Measurements from ENCODE around the gene TTBK1.

Gene TTBK1

DNA sequence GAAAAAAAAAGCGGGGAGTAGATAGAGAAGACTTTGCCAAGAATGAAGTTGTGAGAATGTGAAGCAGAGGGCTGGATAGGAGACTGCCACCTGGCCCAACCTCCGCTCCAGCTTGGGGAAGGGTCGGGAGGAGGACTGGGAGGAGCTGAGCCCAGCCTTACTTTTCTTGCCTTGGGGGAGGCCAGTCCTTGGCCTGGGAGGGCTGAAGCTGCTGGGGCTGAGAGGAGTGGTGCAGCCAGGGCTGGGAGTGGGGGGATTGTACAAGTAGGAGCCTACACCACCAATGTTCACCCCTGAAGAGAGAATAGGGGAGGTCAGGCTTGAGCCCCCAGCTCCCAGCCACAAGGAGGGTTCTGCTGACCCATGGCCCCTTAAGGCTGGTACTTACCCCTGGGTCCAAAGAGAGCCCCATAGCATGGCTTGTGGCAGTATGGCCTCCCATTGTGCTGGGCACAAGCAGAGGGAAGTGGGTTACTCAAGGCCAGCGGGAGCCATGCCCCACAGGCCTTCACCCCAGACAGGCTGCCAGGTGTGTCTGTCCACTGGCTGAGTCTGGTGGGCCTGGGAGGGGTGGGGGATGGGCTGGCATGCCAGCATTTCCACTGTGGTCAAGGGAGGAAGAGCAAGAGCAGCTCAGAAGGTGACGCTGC, 64.3 kb downstream of the TTBK1 start:
- no peak for DNase-seq

GRCh38 chr6:43308101-43308989, 65.1 kb downstream of the TTBK1 start, which contains the start of gene CRIP3:
Gene CRIP3 (minus strand): TSS chr6:43308826. CDS start chr6:43308792, 34 bp downstream.
- peak; percentile 29 for DNase-seq

DNA sequence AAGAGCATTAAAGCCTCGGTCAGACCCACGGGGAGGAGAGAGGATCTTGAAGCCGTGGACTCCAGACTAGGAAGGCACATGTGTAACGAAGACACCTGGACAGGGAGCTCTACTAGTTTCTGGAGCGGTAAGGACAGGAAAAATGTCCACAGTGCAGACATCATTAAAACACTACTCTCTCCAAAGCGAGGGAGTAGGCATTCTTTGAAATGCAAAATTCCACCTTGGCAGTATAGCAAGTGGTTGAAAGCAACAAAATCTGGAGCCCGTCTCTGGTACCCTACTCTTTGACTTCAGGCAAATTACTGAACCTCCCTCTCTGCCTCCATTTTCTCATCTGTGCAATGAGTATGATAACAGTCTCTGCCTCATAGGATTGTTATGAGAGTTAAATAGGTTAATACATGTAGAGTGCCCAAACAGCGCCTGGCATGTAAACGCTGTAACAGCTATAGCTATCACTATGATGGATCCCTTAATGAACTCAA, 65.8 kb downstream of the TTBK1 start:
- DNase-seq, result no peak

DNA sequence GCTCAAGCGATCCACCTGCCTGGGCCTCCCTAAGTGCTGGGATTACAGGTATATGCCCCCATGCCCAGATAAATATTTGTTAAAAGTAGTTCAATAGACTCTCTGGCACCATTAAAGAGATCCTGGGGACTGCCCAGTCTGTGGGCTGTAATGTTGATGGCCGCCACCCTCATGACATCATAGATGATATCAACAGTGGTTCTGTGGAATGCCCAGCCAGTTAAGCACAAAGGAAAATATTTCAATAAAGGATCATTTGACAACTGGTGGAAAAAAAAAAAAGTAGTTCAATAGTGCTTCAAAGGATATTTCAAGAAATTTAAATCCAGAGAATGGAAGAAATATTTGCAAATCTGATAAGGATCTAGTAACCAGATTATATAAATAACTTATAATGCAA, 66.9 kb downstream of the TTBK1 start:
- no peak for DNase-seq

DNA sequence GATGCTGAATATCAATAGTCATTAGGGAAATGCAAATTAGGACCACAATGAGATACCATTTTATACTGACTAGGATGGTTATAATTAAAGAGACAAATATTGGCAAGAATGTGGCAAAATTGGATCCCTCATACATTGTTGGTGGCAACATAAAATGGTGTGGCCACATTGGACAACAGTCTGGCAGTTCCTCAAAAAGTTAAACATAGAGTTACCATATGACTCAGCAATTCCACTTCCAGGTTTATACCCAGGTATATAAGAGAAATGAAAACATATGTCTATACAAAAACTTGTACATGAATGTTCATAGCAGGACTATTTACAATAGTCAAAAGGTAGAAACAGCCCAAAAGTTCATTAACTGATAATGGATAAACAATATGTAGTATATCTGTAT, 67.3 kb downstream of the TTBK1 start:
- DNase-seq, result no peak

DNA sequence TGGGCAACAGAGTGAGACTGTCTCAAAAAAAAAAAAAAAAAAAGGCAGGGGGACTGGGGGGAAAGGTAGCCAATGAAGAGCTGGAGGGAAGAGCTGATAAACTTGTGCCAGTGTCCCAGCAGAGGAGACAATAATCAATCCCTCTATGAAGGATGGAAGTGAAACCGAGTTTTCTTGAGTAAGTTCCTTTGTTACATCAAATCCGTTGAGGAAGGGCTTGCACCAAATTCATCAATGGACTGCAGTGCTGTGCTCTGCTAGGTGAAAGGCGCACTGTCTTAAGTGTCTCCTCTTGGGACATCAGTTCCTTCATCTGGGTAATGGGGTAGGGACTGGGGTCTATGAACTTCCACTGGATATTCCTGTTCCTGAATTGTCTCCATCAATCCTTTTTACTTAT, 68.4 kb downstream of the TTBK1 start:
- DNase-seq, result no peak

GRCh38 chr6:43313813-43314212, 70.5 kb downstream of the TTBK1 start:
- no peak for DNase-seq

DNA sequence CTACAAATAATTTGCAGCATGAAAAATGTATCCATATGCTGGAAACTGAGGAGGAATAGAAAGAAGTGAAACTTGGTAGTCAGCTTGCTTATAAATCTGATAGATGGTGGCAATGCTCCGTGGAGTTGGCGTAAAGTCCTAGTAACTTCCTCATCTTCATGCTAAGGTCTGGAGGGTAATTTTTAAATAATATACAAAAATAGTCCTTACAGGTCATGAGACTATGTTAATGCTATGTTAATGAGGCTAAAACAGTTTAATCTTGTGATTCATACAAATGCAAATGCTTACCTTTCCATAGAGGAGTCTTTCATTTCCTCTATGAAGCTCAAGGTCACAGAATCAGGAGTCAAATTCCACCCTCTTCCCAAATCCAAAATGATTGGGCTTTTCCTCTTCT, 74.7 kb downstream of the TTBK1 start:
- no peak for DNase-seq

GRCh38 chr6:43325876-43326275, 82.6 kb downstream of the TTBK1 start:
- no peak for DNase-seq

- no peak for DNase-seq
Observed at GRCh38 chr6:43328528-43328927, 85.2 kb downstream of the TTBK1 start.

- DNase-seq, result no peak
Observed at GRCh38 chr6:43331470-43331869, 88.2 kb downstream of the TTBK1 start.

DNA sequence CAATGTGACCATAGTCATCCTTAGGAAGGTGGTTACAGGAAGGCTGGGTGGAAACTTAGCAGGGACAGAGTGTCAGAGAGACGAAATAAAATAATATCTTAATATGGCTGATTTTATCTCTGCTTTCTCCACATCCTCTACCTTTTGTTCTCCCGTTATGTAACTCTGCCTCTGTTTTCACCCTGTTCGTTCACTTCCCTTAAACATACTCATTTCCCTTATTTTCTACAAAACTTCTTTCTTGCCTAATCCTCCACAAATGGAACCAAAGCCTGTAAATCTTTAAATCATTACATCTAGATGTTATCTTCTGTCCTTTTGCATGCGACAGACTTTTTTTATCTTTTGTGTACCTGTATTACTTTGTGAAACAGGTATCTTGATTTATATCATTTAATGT, 88.6 kb downstream of the TTBK1 start:
- no peak for DNase-seq

- DNase-seq, result no peak
Observed at GRCh38 chr6:43334466-43335095, 91.3 kb downstream of the TTBK1 start.

- DNase-seq, result no peak
Observed at GRCh38 chr6:43335469-43335868, 92.2 kb downstream of the TTBK1 start.

- no peak for DNase-seq
Observed at GRCh38 chr6:43336382-43336781, 93.1 kb downstream of the TTBK1 start.

All from activated T-cell treated with anti-CD3 and anti-CD28 coated beads for 4 hours (primary cell).